ENCODE measurements around the gene TOX2. TPM values are rescaled to one million over a fixed set of nuclear protein-coding genes. Genes with fewer than 3 reads are reported as not detected.

Gene TOX2
- total and polyA plus RNA-seq, 2 of the 4 experiments (the other 2 are of a cell fraction) = 1.3 to 17.5 TPM

Small RNAs within 50 kb of the gene (microRNA-seq; reads per million reads assigned to microRNA genes)
- not detected for gene RN7SL443P (ENCODE audit: insufficient read depth, insufficient read length)

Small RNAs within 50 kb of the gene (small RNA-seq; reads per million reads assigned to genes)
- gene RN7SL443P = 0 reads per million in 5 experiments

Other genes with a start within 250 kb of the TOX2 start
- gene MYBL2, start 247.7 kb upstream of the TOX2 start, total RNA-seq (2012; rRNA removed) = 21.7 and 23.1 TPM in 2 replicates
- 12.4 and 13.2 TPM in 2 replicates for gene MYBL2, start 247.7 kb upstream of the TOX2 start, polyA plus RNA-seq (2012; rRNA removed)
- not detected in 2 replicates for gene GTSF1L, start 187.8 kb upstream of the TOX2 start, total RNA-seq (2012; rRNA removed)
- gene GTSF1L, start 187.8 kb upstream of the TOX2 start, polyA plus RNA-seq (2012; rRNA removed) = not detected in 2 replicates

Measured in IMR-90 (cell line).